Neural cell (in vitro differentiated cells): Measurements from ENCODE around the gene ATP7B.

Source experiments
- CTCF ChIP-seq: fragments of 450-650 bp; IDR thresholded peaks from 2 replicates; pipeline ENCODE4 v1.5.1; 2014; ENCODE audit warnings: antibody characterized with exemption, mild to moderate bottlenecking, moderate library complexity; ENCODE audit not compliant: poor library complexity, severe bottlenecking
- EZH2 ChIP-seq: fragments of 200-600, 300-800 bp; shearing (Covaris generic), sonication (generic); IDR thresholded peaks from 2 replicates; pipeline ENCODE4 v1.6.1; 2014; ENCODE audit warnings: antibody characterized with exemption, low read length, borderline replicate concordance, mild to moderate bottlenecking; ENCODE audit not compliant: insufficient read depth, poor library complexity, severe bottlenecking
- POLR2AphosphoS5 ChIP-seq: IDR thresholded peaks from 2 replicates; pipeline ENCODE4 v1.6.1; 2012
- RAD21 ChIP-seq: fragments of 450-650 bp; conservative IDR thresholded peaks from 2 replicates; pipeline ENCODE4 v1.6.1; 2014; ENCODE audit warnings: antibody characterized with exemption, mild to moderate bottlenecking, moderate library complexity
- REST ChIP-seq: IDR thresholded peaks from 2 replicates; pipeline ENCODE4 v1.6.1; 2012; ENCODE audit warnings: borderline replicate concordance
- TAF1 ChIP-seq: IDR thresholded peaks from 2 replicates; pipeline ENCODE4 v1.6.1; 2012; ENCODE audit warnings: low read depth

DNA sequence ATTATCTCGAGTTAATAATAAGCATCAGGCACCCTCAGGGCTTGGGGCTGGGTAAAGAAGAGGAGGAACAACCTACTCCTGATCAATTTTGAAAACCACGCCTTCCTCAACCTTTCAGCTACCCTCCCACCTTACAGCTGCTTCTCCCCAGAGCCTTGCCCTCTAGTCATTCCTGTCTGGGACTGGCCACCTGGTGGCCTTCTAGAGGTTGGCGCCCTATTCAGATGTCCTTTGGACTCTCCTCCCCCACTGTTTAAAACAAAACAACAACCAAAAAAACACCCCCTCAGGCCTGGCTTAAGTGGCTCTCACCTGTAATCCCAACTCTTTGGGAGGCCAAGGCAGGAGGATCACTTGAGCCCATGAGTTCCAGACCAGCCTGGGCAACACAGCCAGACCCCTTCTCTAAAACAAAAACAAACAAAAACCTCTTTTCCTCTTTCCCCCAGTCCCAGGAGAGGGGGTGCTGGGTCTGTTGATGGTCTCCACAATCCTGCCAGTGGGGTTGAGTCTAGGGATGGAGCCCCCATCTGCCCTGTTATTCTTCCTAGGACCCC lies 87.2 kb downstream of the ATP7B start:
- TF ChIP-seq CTCF (no peak), POLR2AphosphoS5 (no peak), REST (no peak), EZH2 (no peak), RAD21 (no peak), TAF1 (no peak)
